Thoracic aorta (tissue), 2 donors: ENCODE measurements around the gene COA1. TPM values are rescaled to one million over a fixed set of nuclear protein-coding genes. Genes with fewer than 3 reads are reported as not detected.

Experiments used
- ATAC-seq: fragments of 150-250 bp; one replicate; pipeline ENCODE4 v1.8.0; 2017; ENCODE audit warnings: low read depth; ENCODE audit not compliant: insufficient number of reproducible peaks, low FRiP score
- DNase-seq: peaks from one replicate; pipeline ENCODE4 v3.0.0-alpha.2; 2020; ENCODE audit warnings: low spot score
- H3K27ac ChIP-seq, 2 donors: fragments of 200-600 bp; sonication (generic); 1 replicate in 1 of 2; 2 replicates in 1 of 2; pipeline ENCODE4 v1.5.1; 2016; ENCODE audit warnings: mild to moderate bottlenecking in 2 of 2, moderate library complexity in 2 of 2
- H3K27me3 ChIP-seq: fragments of 200-600 bp; sonication (generic); replicated peaks from 2 replicates; pipeline ENCODE4 v1.6.0; 2016; ENCODE audit warnings: mild to moderate bottlenecking; ENCODE audit not compliant: insufficient read depth
- H3K36me3 ChIP-seq: fragments of 200-600 bp; sonication (generic); one replicate; pipeline ENCODE4 v1.5.1; 2016
- H3K4me1 ChIP-seq, 2 donors: fragments of 200-600 bp; sonication (generic); 1 replicate in 1 of 2; 2 replicates in 1 of 2; pipeline versions ENCODE4 v1.5.1 to v1.6.0; 2016; ENCODE audit warnings: low read depth in 2 of 2, mild to moderate bottlenecking in 1 of 2; ENCODE audit not compliant: control insufficient read depth in 1 of 2
- H3K4me3 ChIP-seq: fragments of 200-600 bp; sonication (generic); 2 replicates; pipeline ENCODE4 v1.5.1; 2016; ENCODE audit warnings: mild to moderate bottlenecking
- H3K9me3 ChIP-seq: fragments of 200-600 bp; sonication (generic); 2 replicates; pipeline ENCODE4 v1.5.1; 2016
- CTCF ChIP-seq: fragments of 200-600 bp; sonication (generic); IDR thresholded peaks from one replicate; pipeline ENCODE4 v1.5.1; 2019; ENCODE audit warnings: antibody characterized with exemption
- total RNA-seq, 2 donors: library from RNA; depleted of rRNA; stranded (reverse); fragments of >200 nt; gene quantifications; one replicate each; pipeline versions ENCODE4 v1.1.0 to v1.2.3, GENCODE V29; 2016

COA1 gene
- total RNA-seq, 2 donors from 2014 or later = 39.9 to 77.4 TPM

GRCh38 chr7:43660141-43660540, 69.2 kb downstream of the COA1 start:
- ATAC-seq (no peak), DNase-seq (no peak)
- no peak overlapping the region for H3K27ac ChIP-seq
- no peaks in the 10 kb centered on the region for H3K9me3 ChIP-seq
- H3K4me1 ChIP-seq = peaks cover 2 to 28% of the 10 kb centered on the region in 2 donors
- H3K4me3 ChIP-seq = no peak overlapping the region
- no peaks in the 10 kb centered on the region for H3K36me3 ChIP-seq
- H3K27me3 ChIP-seq = no peaks in the 10 kb centered on the region
- TF ChIP-seq CTCF = no peak

- H3K27ac ChIP-seq = peak overlapping the region; percentile 51 to 70
Observed at GRCh38 chr7:43659549-43659896, 69.8 kb downstream of the COA1 start.

GRCh38 chr7:43658718-43659548, 70.4 kb downstream of the COA1 start:
- Histone ChIP-seq H3K36me3 (no peaks in the 10 kb centered on the region), H3K27me3 (no peaks in the 10 kb centered on the region), H3K27ac (peak overlapping the region; percentile 51 to 70), H3K4me1 (peaks cover 2 to 28% of the 10 kb centered on the region in 2 donors), H3K4me3 (no peak overlapping the region), H3K9me3 (no peaks in the 10 kb centered on the region)
- no peak for DNase-seq
- no peak for TF ChIP-seq CTCF
- ATAC-seq = peak; percentile 36

More at GRCh38 chr7:43659549-43659896, 69.8 kb downstream of the COA1 start:
- Histone ChIP-seq H3K4me3 (no peak overlapping the region), H3K36me3 (no peaks in the 10 kb centered on the region), H3K9me3 (no peaks in the 10 kb centered on the region), H3K4me1 (peaks cover 2 to 28% of the 10 kb centered on the region in 2 donors), H3K27me3 (no peaks in the 10 kb centered on the region)
- no peak for TF ChIP-seq CTCF
- ATAC-seq (no peak), DNase-seq (no peak)

- ATAC-seq = no peak
- no peak overlapping the region for H3K27ac ChIP-seq
- DNase-seq = no peak
- no peak for TF ChIP-seq CTCF
- no peaks in the 10 kb centered on the region for H3K9me3 ChIP-seq
- H3K4me3 ChIP-seq = no peak overlapping the region
- H3K36me3 ChIP-seq = no peaks in the 10 kb centered on the region
- H3K27me3 ChIP-seq = no peaks in the 10 kb centered on the region
- H3K4me1 ChIP-seq = peaks cover 2 to 30% of the 10 kb centered on the region in 2 donors
Observed at GRCh38 chr7:43656997-43657396, 72.3 kb downstream of the COA1 start.

- H3K27ac ChIP-seq = no peak overlapping the region
- ATAC-seq = no peak
- no peak for TF ChIP-seq CTCF
- H3K27me3 ChIP-seq = no peaks in the 10 kb centered on the region
- H3K36me3 ChIP-seq = no peaks in the 10 kb centered on the region
- DNase-seq = no peak
- no peak overlapping the region for H3K4me3 ChIP-seq
- peaks cover 16 to 38% of the 10 kb centered on the region in 2 donors for H3K4me1 ChIP-seq
- no peaks in the 10 kb centered on the region for H3K9me3 ChIP-seq
Observed at GRCh38 chr7:43655584-43655983, 73.7 kb downstream of the COA1 start.
